Stimulated activated CD8-positive, alpha-beta memory T cell treated with anti-CD3 and anti-CD28 coated beads, Interleukin-12 subunit alpha, Interleukin-12 subunit beta, amount 100 ng/mL, for 1 hour (primary cell): ENCODE results near the gene LRRC27.

ENCODE experiments used
- DNase-seq: peaks from one replicate; pipeline ENCODE4 v3.0.0-alpha.2; 2020; ENCODE audit warnings: low read depth

Gene LRRC27

DNA sequence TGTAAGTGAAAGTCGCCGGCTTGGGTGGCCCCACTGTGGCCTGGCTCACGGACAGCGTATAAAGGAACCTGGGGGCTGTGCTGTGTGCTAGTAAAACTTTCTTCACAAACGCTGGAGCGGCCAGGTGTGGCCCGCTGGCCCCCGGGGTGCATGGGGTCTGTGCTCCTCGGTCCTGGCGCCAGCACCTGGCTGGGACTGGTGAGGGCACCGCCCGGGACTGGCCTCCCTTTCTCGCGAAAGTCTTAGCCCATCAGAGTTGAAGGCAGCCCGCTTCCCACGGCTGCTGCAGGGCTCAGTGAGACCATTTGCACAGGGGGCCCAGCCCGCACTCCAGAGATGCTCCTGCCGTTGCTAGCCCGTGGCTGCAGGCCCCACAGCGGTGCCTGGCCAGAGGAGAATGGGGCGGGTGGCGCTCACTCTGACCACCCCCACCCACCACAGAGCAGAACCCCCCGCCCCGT lies 70.8 kb downstream of the LRRC27 start:
- no peak for DNase-seq

DNA sequence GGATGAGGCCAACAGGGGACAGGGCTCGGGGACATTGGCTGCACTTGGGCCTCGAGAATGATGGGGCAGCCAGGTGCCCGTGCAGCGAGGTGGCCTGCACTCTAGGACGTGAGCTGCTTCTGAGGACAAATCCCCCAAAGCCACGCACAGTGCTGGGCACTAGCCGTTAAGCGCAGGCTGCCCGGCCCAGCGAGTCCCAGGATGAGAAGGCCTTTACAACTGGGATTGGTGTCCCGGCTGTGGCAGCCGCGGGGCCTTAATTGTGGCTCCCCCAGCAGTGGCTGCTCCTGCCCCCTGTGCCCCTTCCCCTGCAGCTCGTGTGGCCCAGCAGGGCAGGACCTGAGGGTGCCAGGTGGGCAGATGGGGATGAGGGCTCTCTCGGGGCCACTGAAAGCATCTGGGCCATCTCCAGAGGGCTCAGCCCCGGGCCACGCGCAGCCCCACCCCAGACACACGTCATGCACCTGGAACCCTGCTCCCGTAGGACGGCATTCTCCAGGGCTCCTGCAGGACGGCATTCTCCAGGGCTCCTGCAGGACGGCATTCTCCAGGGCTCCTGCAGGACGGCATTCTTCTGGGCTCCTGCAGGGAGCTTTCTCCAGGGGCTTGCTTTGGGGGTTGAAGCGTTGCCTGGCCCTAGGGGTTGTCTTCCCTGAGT lies 71.6 kb downstream of the LRRC27 start:
- no peak for DNase-seq

DNA sequence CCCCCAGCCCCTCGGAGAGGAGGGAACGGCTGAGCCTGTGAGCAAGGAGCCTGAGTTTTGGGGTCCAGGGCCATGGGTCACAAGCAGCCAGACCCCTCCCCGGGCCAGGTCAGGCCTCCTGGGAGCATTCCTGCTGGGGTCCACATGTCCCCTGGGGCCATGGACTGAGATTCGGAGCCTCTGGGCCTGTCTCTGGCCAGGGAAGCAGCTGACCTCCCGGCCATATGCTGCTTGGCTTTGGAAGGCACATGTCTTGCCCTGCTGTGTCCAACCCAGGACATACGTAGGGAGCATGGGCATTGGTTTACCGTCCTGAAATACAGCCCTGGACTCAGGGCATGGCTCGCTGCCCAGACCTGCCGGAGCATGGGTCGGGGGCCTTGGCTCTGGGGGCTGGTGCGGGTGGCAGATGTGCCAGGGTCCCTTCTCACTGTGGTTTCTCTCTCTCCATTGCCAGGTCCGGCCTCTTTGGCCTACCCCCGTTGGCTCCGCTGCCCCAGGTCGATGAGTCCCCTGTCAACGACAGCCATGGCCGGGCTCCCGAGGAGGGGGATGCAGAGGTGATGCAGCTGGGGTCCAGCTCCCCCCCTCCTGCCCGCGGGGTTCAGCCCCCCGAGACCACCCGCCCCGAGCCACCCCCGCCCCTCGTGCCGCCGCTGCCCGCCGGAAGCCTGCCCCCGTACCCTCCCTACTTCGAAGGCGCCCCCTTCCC lies 72.3 kb downstream of the LRRC27 start:
- DNase-seq = no peak

DNA sequence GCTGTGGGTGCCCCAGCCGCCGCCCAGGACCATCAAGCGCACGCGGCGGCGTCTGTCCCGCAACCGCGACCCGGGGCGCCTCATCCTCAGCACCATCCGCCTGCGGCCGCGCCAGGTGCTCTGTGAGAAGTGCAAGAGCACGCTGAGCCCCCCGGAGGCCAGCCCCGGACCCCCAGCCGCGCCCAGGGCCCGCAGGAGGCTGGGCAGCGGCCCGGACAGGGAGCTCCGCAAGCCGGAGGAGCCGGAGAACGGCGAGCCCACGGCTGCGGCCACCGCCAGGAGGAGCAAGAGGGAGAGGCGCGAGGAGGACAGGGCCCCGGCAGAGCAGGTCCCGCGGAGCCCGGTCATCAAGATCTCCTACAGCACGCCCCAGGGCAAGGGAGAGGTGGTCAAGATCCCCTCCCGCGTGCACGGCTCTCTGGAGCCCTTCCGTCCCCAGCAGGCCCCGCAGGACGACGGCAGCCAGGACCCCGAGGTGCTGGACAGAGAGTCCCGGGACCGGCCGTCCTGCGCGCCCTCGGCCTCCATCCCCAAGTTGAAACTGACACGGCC lies 73.0 kb downstream of the LRRC27 start:
- no peak for DNase-seq

DNA sequence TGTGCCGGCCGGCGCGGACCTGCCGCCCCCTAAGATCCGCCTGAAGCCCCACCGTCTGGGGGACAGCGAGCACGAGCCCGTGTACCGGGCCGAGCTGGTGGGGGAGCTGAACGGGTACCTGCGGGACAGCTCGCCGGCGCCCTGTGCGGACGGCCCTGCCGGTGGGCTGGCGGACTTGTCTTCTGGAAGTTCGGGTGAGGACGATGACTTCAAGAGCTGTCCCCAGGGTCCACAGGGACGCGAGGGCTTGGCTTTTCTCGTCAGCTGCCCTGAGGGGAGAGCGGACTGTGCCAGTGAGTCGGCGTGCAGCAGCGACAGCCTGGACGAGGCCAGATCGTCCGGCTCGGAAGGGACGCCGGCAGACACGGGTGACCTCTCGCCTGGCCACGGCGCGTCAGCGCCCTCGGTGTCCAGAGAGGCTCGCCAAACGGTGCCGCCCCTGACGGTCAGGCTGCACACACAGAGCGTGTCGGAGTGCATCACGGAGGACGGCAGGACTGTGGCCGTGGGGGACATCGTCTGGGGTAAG lies 73.5 kb downstream of the LRRC27 start:
- DNase-seq = no peak

DNA sequence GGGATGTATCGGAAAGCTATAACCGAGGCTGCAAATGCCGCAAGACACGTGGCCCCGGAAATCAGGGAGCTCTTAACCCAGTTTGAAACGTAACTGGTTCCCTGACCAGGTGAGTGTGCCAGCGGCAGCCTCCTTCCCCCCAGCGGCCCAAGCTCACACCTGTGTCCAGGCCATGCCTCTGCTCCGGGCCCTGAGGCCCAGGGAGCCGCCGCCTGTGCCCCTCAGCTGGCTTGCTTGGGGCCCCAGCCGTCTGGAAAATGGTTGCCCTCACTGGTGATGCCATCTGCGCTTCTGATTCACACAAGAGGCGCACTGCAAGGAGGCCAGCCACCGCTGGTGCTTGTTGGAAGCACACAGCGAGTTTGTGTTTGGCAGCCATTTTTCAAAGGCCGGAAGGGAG lies 74.2 kb downstream of the LRRC27 start:
- no peak for DNase-seq

DNA sequence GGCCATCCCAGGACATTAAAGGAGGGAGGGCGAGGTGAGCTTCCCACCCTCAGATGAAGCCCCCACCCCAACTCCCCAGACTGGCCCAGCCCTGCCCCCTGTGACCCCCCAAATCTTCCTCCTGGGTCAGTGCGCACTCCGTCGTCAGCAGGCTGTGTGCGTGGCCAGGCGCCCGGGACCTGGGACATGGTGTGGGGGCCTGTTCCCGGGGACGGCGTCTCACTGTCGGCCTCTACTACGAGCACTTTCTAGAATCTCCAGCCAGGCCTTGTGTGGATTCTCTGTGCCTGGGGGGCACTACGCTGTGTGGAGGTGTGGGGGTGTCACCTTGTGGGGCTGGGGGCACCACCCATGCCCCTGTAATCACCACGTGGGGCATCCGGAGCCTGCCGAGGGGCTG lies 74.8 kb downstream of the LRRC27 start:
- no peak for DNase-seq

DNA sequence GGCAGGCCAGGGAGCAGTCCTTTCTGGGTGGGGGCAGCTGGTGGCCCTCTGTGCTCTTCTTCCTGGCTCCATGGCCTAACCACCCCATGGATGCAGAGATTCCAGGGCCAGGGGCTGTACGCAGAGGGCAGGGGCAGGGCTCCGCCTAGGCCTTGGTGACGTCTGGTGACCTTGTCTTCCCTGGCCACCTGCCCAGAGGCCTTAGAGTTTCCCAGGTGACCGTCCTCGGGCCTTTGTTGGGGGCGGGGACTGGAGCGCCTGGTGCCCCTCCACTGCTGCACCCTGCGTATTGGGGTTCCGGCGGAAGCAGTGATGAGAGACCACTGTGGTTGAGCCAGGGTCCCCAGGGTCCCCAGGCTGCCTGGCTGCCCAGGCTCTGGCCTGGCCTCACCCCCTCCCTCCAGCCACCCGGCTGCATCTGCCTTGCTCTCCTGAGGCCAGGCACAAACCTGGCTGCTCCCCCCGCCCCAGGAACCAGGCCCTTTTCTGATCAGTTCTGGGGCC lies 75.3 kb downstream of the LRRC27 start:
- no peak for DNase-seq

DNA sequence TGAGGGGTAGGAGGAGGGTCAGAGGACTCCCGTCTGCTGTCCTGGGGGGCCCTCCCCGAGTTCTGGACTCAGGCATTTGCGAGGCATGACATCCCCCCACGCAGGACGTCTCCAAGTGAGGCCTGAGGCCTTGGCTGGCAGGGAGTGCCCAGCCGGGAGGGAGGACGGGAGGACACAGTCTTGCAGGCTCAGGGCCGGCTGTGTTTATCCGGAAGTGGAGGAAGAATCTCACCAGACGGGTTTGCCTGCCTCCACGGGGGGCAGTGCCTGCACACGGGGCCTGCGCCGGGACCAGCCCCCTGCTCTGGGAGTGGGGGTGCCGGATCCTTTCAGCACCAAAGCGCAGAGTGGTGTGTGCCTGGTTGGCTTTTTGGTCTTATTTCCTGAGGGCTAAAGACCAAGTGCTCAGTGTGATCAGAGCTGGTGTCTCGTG lies 75.9 kb downstream of the LRRC27 start:
- no peak for DNase-seq

DNA sequence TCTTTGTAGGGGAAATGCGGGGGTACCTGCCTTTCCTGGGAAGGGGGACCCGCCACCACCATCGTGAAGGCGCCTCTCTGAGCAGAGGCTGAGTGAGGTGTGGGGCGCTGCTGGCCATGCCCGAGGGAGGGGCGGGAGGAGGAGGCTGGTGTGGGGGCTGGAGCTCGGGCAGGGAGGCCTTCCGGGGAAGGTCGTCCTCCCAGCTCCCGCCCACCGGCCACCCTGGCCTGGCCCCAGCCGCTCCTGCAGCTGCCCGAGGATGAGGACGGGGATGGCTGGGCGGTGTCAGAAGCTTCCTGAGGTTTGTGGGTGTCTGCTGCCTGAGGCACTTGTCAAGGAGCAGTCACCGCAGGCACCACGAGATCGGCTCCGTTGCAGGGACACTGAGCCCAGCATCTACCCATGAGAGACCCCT lies 76.4 kb downstream of the LRRC27 start:
- no peak for DNase-seq

DNA sequence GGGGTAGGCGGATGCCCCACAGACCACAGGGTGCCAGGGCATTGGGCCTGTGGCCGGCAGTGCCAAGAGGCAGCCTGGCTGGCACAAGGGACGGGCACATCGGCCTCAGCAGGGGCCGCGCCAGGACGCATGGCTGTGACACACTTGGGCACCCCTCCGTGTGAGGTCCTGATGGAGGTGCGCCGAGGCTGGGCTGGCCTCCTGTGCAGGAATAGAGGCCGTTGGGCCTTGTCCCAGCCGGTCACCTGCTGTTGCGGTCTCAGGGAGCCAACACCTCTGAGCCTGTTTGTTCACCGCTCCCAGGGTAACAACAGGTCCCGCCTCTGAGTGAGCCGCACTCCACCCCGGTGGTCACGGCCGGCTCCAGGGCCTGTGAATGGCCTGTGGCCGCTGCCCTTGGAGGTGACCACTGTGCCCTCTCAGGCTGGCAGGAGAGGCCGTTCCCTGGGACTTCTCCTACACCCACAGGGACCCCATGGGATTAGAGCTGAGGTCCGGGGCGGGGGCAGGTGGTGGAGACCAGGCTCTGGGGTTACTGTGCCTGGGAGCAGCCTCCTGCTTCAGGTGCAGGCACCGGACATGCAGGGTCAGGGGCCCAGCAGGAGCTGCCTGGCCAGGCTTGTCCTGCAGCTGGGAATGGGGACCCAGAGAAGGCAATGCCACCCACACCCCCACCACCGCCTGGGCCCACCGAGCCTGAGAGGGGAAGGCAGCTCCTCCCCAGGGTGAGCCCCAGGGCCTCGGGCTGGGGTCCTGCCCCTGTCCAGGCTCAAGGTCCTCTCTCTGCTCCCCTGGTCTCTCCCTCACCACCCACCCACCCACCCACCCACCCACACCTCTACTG lies 77.1 kb downstream of the LRRC27 start:
- no peak for DNase-seq

DNA sequence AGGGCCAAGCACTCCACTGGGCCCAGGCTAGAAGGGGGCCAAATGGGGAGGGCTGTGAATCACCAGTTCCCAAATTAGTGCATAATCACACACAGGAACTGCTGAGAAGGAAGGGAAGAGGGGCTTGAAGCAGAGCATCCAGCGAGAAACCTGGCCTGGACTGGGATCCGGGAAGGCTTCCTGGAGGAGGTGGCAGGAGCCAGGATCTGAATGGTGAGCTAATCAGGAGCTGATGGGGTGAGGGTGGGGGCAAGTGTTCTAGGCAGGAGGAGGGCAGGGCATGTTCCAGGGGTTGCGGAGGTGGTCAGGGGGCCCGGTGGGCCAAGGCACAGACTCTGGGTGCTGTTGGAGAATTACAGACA lies 77.7 kb downstream of the LRRC27 start:
- no peak for DNase-seq

DNA sequence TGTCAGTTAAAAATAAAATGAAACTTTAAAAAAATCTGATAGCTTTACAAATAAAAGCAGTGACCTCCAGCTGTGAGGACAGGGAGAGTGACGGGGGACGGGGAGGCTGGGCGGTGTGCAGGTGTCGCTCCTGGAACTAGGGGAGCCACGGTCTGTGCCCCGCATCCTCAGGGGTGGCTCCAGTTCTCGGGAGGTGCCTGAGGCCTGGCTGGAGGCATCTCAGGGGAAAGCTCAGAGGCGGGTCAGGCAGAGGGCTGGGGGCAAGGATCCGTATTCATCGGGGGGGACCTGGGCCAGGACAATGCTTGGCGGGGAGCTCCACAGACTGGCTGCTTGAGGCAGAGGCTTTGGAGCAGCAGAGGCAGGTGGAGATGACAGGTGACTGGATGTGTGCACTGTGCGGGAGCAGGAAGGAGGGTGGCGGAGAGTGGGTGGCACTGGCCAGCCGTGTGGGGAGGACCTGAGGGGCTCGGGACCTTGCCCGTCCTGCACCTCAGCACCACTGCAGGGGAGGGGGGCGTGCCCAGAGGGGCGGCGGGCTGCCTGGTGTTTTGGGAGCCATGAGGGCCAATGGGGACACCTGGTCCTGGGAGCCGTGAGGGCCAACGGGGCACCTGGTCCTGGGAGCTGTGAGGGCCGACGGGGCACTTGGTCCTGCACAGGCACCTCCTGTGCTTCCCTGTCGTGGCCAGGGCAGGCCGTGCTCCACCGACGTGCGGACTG lies 78.2 kb downstream of the LRRC27 start:
- no peak for DNase-seq

DNA sequence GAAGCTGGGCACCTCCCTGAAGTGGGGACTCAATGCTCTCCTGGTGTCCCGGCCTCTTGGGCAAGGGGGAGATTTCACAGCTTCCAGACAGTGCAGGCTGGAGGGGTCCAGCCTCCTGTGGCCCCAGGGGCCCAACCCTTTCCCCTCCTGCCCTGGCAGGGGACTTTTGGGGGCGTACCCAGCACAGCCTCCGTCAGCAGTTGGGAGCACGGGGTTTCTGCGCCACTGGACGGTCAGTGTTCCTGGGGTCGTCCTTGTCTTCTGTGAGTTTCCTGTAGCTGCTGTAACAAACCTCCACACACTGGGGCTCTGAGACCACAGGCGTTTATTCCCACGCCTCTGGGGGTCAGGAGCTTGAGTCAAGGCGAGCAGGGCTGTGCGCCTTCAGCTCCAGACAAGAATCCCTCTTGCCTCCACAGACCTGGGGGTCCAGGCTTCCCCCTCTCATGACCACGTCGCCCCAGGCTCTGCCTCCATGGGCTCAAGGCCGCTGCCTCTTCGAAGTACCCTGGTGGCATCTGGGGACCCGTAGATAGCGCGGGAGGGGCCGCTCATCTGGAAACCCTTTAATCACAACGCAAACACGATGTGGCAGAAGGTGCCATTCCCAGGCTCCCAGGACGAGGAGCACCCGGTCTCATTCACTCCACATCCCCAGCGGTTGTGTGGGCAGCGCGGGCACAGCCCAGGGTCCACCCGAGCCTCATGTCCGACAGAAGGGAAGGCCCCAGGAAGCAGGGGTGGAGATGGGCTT lies 79.0 kb downstream of the LRRC27 start:
- no peak for DNase-seq

DNA sequence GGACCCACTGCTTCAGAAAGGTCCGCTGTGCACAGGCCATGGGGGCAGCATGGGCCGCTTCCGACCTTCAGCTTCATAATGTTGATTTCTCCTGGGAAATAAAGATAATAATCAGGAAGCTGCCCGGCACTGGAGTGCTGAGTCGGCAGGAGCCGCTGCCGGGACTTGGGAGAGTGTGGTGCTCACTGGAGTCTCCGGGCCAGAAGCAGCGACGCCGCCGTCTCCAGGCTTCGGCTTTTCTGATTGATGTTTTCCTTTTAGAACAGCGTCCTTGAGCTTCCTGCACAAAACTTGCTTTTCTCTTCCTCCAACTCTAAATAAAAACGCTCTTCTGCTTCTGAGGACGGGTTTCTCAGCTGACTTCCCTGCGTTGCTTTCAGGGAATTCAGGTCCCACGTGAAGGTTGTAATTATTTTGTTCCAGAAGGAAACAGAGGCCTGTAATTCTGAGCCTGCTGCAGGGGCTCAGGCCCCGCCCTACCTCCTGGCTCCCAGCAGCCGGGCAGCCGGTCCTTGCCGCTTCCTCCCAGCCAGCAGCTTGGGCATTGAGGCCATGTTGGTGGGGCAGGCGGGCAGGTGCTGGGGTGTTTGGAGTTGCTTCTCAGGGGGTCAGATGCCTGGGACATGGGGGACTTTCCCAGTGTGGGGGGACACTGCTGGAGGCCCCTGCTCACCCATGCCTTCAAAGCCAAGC lies 79.7 kb downstream of the LRRC27 start:
- DNase-seq = no peak

DNA sequence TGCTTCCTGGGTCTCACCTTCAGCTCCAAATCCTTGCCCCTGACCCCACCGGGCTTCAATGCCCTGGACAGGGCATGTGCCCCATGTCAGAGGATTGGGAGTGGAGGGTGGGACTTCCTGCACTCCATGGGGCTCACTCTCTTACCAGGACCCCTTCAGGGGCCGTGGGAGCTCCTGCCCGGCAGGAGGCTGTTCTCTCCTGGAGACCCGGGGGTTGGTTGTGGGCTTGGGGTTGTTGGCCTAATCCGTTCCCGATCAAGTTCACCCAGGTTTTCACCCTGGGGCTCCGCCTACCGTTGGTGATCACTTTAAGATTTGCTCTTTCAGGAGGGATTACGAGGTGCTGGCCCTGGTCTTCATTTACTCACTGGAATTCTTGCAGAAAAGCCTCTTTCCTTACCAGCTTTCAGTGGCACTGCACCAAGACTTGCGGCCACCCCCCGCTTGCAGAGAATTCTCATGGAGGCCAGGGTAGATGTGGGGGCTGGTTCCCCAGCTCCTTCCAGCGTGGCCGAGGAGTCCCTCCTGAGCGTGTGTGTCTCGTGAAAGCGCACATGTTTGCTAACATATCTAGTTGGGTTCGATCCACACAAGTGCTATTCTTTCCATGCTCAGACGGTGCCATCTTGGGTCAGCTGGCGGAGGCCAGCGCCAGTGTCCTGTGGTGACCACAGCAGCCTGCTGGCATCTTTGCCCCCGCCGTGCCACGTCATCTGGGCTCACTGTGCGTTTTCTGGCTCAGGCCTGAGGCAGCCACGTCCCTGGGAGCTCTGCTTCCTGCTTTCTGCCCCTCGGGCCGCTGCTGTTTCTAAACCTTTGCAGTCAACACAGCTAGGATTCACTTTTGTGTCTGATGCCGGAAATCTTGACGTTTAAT lies 80.6 kb downstream of the LRRC27 start:
- no peak for DNase-seq

DNA sequence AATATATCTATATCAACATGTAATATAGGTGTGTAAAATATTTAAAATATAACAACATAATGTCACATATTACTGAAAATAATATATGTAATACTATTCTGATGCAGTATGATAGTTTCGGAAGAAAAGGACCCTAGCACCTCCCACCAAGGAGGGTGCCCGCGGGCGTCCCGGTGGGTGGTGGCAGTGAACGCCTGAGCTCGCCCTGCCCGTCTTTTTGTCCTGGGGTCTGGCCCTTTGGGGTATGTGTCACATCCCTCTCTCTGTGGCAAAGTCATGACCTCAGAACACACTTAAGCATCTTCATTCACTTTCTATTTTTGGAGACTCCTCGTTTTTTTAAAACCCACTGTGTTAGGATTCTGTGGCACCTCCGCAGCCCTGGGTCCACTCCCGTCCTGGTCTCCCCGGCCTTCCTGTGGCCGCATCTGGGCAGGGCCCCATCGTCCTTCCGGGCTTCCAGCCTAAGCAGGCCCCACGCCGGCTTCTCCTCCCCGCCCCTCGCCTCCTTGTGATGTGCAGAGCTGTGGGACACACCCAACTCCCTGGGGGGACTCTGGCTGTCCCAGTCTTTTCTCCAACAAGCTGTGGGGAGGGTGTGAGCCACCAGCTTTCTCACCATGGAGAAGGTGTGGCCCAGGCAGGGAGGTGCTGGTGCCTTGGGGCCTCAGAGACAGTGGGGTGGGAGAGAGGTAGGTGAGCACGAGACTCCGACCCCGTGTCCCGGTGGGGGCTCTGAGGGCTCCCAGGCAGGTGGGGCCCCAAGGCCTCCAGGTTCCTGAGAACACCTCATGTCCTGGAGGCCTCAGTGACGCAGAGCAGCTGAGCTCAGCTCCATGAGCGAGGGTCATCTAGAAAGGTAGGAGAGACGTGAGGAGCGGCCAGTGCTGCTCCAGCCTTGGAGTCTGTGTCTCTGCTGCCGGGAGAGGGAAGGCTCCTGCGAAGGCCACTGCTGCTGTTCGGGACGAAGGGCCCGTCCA lies 81.5 kb downstream of the LRRC27 start:
- no peak for DNase-seq
